Fibroblast of skin of abdomen (primary cell): ENCODE data around the gene CIC.
A peak's percentile ranks its signal among the peaks of the same experiment; 100 is the strongest.

Experiments used
- DNase-seq: peaks from one replicate; pipeline ENCODE4 v3.0.0-alpha.2; 2013

Gene CIC

DNA sequence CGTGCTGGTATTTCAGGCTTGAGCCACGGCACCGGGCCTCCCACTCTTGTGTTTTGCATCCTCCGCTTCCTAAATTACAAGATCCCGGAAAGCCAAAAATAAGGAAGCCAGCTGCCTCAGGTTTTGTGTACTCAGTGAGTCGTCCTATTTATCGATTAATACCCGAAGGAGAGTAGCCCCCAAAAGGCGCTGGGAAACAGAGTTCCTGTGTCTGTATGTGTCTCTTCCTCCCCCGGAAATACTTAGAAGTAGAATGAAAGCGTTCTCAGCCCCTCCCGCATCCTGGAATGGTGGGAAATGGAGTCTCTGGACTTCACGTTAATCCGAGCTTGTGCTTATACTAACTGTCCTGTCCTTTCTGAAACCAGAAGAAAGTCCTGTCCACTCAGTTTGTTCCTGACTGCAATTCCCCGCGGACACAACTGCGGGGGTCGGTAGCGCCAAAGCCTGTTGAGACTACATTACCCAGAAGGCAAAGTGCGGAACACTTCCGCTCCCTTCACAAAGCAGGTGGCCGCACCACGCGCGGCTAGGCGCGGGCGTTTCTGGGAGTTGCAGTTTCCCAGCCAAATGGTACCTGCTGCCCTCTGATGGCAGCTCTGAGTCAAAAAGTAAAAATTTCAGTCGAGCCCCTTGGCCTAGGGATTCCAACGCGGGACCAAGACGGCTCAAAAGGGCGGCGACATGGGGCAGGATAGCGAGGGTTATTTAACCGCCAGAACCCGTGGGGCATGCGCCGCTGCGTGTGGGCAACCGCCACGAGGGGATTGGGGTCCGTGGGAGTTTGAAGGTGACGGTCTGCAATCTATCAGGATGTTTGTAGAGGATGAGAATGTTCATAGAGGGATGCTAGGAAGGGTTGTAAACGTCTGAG, 24.5 kb upstream of the CIC start:
- DNase-seq, result peak; percentile 91

DNA sequence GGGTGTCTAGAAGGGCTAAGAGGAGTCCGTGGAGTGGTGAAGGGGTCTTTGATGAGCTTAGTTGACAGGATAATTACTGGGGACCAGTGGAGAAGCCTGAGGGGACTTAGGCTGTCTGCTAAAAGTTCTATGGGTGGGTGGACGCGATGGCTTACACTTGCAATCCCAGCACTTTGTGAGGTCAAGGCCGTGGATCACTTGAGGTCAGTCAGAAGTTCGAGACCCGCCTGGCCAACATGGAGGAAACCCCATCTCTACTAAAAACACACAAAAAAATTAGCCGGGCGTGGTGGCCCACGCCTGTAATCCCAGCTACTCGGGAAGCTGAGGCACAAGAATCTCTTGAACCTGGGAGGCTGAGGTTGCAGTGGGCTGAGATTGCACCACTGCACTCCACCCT, 23.8 kb upstream of the CIC start:
- no peak for DNase-seq

DNA sequence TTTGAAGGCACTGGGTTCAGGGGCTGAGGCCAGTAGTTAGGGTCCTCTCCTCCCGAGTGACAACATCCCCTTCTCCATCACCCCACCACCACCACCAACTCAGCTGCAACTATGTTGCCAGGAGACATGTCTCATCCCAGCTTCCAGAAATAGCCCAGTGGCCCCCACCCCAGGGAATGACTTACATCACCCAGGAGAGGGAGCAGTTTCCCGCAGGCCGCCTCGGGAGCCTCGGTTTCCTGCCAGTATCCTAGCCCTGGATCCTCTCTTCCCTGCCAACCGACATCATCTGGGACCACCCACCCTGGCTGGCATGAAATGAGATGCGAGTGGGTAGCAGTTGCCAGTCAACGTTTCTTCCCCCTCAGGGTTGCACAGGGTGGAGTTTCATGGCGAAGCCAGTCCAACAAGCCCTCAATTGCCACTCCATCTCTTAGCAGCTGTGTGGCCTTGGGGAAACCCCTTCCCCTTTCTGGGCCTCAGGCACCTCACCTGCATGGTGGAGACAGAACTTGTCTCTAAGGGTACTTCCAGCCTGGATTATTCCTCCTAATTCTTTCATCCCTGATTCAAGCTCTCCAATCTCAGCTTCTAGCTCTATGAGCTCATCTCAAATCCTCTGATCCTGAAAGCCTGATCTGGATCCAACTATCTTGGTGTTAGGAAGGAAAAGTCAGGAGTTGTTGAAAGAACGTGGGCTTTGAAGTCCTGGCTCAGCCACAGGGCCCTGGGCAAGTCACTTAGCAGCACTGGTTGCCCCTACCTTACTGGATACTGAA, 22.7 kb upstream of the CIC start:
- peak; percentile 81 for DNase-seq

DNA sequence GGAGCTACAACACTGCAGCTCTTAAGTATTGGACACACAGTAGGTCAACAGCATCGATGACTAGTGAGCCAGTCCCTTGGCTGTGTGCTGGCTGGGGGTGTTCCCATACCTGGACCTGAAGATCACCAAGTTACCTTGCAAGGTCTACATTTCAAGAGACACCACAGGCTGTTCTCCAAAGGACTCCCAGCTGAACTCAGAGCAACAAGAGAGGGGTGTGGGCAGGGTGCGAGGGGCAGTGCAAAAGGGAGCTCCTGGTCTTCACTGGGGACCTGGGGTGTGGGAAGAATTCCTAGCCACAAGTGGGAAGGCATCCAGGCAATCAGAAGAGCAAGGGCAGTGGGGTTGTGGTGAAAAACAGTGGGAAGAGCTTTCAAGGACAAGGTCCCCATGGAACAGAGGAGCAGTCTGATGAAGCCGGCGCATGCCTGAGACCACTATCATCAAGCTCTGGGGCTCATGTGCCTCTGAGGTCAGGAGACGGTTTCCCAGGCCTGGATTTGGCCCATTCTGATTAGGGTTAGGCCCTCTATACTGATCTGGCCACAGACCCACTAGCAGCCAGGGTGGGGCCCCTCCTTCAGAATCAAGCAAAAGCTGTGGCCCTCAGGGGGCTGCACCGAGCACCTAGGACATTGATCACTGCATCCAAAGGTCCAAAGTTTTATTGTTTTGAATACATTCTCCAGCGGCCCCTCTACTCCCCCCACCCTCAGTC, 22.0 kb upstream of the CIC start:
- DNase-seq, result peak; percentile 40

DNA sequence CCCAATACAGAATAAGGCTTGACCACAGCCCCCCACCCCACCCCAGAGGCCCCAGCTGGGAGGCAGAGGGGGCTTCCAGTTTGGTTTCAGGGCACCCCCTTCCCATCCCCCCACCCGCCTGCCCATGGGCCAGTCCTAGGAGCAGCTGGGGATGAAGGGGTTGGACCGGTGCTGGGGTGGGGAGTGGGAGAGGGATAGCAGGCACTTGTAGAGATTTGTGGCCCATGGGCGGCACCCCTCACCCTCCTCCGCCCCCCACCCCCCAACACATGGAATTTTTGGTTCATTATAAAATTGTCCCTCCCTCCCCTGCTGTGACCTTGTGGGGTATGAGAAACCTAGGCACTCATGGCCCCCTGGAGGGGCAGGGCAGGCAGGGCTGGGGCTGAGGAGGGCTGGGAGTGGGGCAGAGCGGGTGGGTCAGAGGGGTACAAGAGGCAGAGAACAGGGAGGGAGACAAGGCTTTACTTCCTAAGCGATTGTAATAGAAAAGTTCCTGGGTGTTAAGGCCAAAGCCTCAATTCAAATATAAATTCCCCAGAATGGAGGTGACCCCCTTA, 21.3 kb upstream of the CIC start:
- no peak for DNase-seq

DNA sequence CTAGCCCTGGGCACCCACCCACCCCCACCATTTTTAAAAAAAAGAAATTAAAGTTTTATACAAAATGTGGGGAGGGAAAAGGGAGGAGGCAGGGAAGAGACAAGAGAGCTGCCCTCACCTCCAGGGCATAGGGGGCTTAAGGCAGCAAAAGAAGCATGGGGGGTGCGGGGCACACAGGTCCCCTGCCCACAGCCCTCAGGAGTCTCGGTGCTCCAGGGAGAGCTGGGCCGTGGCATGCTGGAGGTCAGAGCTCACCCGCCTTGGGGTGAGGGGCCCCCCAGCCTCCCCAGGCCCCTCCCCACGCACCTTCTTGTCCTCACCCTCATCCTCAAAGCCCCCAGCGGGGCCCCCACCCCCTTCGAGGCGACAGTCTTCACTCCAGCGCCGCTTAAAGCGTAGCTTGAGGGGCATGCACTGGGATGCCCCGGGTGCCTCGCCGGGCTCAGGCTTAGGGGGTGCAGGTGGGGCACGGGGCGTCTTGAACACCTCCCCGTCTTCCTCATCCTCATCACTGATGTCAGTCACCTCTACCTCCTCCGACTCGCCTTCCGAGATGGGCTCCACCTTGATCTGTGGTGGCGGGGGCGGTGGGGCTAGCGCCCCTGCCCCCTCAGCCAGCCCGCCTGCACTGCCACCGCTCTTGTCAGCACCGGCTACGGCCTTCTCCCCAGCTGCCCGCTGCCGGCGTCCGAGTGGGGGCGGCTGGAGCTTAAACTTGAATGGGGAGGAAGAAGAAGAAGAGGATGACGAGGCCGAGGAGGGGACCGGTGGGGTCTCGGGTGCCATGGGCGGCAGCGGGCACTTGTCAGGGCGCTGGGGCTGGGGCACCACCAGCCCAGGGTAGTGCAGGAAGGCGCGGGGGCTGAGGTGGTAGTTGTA, 20.5 kb upstream of the CIC start:
- no peak for DNase-seq

DNA sequence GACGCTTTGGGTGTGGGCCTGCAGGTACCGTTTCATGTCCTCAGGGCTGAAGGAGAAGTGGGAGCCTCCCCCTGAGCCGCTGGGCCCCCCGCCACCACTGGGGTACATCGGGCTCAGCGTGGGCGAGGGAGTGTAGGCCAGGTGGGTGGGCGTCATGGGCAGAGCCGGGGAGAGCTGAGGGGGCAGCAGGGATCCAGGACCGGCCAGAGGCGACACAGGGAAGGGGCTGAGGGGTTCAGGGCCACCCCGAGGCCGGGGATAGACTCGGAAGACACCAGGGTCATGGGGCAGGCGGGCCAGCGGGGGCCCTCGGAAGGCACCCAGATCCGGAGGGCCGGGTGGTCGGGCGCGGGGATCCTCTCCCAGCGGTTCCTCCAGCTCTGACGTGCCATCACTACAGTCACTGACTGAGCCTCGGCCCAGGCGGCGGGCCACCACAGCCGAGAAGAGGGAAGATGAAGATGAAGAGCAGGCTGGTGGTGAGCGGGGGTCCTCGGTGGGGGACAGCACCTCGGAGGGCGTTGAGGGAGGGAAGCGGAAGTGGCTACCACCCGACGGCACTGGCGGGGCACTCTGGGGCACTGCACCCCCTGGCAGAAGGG, 19.8 kb upstream of the CIC start:
- DNase-seq, result no peak

DNA sequence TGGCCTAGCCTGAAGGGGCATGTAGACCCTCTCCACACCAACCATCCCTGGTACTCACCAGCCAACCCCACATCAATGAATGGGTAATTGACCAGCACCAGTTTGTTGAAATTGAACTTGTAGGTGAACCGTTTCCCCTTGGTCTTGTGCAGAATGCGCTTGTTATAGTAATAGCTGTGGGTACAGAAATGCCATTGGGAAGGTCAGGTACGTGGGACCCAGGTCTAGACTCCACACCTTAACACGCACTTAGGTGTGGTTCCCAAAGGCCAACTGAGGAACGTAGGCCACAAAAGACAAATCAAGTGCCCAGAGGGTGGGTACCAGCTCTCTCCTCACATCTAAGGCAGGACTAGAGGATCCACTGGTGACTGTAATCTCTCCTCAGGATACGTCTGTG, 19.3 kb upstream of the CIC start:
- DNase-seq, result no peak

DNA sequence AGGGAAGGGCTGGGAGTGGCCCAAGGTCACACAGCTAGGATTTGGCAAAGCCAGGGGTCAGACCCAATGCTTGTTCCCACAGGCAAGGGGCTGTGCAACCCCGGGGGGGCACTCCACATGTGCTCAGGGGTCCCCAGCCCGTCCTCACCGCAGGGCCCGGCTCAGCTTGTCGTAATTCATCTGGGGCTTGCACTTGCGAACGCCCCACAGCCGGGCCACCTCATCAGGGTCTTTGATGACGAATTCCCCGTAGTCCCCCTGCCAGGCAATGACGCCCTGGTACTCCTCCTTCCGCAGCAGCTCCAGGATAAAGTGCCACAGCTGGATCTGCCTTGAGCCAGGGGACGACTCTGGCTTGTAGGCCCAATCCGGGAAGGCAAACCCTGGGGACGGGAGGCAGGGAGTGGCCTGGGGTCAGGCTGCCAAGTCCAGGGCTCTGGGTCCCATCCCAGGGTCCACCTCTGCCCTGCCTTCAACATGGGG, 18.8 kb upstream of the CIC start:
- no peak for DNase-seq

DNA sequence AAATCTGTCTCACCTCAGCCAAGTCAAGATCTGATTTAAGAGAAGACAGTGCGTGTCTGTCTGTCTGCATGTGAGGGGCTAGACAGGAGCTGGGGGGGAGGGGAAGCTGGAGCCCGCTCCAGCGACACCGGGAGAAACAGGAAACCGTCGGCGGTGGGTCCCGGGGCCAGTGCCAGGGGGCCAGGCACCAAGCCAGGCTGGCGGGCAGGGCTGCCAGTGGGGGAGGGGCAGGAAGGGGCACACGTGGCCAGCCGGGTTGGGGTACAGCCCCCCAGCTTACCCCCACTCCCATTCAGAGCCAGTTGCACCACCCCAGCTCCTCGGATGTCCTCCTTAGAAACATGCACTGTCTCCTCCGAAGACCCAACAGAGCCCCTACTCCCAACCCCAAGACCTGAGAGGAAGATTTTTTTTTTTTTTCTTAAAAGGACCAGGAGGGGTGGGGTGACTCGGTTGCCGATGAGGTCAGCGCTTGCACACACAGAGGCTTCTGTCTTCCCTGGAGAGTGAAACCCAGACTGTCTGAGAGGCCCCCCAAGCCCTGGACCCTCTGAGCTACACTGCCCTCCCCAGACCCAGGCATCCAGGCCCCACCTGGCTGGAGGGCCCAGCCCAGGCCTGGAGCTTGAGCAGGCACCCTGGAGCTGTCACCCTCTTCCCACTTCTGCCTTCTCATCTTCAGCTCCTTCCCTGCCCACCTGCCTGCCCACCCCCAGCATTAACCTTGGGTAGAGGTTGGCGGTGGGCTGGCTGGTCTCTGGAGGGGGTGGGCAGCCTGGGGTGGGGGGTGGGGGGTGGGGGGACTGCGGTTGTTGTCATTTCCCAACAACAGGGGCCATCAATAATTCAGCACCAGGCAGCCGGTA, 18.2 kb upstream of the CIC start:
- DNase-seq, result peak; percentile 33

DNA sequence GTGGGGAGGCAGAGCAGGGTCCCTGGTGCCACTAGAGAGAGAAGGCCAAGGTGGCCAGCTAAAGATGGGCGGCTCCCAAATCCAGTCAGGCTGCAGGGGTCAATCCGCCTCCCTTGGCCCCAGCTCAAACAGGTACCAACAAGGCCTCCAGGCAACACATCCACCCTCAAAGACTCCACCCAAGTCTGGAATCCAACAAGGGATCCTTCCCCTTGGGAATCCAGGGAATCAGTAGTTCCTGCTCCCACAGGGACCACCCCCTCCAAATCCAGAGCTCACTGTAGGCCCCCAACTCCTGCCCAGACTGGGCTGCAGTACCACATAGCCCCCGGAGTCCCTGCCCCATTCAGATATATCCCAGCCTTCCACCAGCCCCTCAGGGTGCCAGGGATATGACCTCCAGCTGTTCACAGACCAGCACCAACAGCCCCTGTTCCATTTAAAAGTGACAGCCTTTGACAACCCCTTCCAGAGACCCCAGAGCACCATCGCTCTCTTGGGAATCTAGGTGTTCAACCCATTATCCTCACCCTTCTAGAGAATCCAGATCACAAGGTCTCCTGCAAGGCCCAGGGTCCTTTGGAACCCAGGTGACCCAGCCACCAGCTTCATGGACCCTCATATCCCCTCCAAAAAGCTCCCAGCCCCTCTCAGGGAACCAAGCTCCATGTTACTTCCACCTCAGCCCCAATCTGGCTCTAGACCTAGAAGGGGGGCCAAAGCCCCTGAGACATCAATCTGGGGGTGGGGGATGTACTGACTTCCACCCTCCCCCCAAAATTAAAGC, 17.3 kb upstream of the CIC start:
- DNase-seq, result no peak

DNA sequence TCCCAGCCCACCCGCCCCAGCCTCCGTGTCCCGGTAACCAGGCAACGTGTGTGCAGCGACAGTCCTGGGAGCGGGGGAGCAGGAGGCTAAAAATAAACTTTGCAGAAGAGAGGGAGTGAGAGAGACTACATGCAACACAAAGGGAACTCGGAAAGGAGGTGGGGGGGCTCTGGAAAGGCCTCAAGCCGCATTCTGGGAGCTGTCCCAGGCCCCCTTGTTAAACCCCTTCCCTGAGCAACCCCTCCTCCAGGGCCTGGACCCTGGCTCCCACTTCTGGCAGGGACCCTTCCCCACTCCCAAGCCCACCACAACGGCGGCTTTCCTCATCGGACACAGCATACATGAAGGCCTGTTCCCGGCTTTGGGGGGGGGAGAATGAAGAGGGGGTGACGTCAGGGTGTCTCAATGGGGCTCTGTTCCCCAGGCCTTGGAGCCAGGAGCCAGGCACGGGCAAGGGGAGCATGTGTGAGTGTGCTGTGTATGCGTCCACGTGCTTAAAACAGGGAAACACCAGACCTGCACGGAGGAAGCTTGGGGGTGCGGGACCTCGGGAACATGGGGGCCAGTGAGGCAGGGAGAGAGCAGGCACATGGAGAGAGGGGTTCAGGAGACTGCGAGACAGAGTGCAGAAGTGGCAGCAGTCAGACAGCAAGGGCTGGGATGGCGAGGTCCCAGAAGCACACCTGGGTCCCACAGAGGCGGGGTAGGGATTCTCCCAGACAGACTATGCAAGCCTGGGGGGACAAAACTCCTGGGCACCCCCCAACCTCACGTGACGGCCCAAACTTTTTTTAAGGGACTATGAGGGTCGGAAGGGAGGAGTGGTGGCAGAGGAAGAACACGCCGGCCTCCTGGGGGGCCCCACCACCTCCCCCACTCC, 16.4 kb upstream of the CIC start:
- peak; percentile 51 for DNase-seq

DNA sequence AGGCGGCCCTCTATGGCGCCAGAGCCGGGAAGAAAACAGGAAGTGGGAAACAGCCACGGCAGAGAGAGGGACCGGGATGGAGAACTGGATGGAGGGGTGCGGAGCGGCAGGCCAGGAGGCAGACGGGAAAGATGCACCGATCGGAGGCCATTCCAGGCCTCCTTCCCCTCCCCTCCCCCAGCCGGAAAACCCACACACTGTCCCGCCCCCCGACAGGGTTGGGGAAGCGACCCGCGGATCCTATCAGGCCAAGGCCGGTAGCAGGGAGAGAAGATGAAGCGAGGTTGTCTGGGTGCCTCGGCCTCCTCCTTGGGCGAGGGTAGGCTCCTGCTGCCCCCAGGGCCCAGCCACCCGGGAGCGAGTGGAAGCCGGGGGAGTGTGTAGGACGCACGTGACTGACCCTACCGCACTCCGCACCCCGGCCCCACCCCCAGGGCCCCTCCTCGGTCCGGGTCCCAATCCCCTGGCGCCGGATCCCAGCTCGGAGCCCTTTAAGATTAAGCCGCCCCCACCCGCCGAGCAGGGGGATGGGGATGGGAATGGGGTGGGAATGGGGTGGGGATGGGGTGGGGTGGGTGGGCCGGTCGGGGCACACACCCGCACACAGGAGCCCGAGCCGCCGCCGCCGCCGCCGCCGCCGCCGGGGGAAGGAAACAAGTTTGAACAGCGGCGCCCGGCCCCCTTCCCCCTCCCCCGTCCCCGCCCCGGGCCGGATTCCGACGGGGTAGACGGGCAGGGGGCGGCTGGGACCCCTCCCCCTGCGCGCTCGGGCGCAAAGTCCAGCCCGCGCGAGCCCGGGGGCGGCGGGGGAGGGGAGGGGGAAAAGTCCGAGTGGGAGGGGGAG, 15.6 kb upstream of the CIC start:
- peak; percentile 56 for DNase-seq

DNA sequence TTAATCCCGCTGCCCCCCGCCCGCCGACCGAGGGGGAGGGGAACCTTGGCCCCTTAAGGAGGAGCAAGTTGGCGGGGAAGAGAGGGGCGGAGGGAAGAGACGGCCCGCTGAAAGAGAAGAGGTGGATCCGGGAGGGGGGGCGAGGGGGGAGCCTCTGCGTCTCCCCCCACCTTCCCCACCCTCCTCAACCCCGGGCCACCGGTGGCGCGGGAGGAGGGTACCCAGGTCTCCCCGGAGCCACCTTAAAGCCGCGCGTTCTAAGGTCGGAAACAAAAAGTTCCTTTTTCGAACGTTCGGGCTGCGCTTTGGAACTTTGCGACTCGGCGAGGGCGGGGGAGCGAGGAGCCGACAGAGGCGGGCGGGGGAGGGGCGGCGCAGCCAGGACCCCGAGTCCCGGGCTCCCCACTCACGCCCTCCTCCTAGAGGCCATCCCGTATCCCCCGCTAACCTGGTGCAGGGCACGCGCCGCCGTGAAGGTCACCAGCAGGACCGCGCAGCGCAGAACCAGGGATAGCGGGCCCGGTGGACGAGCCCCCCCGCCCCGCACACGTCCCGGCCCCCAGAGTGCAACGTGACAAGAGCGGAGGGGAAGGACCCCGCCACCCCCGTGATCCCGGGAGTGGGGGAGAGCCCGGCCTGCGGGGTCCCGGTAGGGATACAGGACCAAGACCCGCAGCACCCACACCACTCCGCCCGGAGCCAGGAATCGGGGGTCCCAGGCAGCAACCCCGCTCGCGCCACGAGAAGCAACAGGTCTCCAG, 14.8 kb upstream of the CIC start:
- peak; percentile 65 for DNase-seq

DNA sequence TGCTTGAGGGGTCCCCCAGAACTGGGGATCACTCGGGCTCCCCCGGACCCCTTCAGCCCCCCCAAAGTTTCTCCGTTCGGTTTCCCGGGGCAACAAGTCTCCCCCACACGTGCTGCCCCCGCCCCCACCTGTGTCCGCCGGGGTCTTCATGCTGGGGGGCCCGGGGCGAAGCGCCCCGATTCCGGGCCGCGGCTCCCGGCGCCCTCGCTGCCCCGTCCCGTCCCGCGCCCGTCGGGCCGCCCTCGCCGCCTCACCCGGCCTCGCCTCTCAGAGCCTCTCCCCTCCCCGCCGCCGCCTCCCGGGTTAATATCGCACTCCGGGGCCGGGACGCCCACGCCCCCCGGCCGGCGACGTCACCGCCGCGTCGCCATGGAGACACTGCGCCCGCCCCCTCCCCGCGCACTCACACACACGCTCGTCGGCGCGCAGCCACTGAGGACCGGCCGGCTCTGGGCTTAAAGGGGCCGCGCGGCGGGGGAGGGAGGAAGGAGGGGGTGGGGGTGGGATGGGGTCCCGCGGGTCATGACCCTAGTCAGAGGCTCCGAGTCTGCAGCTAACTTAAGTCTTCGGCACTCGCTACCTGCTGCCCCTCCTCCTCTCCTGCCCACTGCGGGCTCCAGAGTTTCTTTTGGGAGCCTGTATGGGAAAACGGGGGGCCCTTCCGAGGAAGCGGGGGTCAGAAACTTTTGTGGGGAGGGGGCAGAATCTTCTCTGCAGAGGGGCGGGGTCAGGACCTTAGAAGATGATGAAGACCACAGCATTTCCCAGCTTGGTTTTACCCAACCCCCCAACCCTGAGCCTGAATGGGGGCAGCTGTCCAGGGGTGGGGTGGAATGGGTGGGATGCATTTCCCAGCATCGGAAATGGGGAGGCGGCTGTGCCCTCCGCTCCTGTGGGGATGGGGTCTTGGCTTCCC, 13.9 kb upstream of the CIC start, which contains the start of gene ERF:
Gene ERF (minus strand): TSS at position 279 of the 916 bp plus-strand sequence. CDS start 129 bp downstream, at position 150.
- peak; percentile 91 for DNase-seq
